OCI-LY1 (cell line): ENCODE measurements around the gene SCLY.
"Not testable (repeated sequence)": the region's sequence is repeated elsewhere in the genome, so short reads cannot be mapped to it uniquely, and the experiment has no call there.

Experiments
- H2AFZ ChIP-seq: fragments of 200-600 bp; sonication (generic), shearing (Covaris generic); 2 replicates; pipeline ENCODE4 v1.6.0; 2014; ENCODE audit warnings: antibody characterized with exemption, mild to moderate bottlenecking, low read length
- H3F3A ChIP-seq: fragments of 200-600 bp; sonication (generic), shearing (Covaris generic); 2 replicates; pipeline ENCODE4 v1.6.0; 2014; ENCODE audit warnings: mild to moderate bottlenecking, antibody characterized with exemption, low read length, moderate library complexity; ENCODE audit not compliant: insufficient read depth
- H3K27ac ChIP-seq: fragments of 200-600 bp; sonication (generic); 2 replicates; pipeline ENCODE4 v1.5.1; 2014; ENCODE audit warnings: low read length, mixed run types, mild to moderate bottlenecking, low read depth; ENCODE audit not compliant: poor library complexity, severe bottlenecking
- H3K27me3 ChIP-seq: fragments of 200-600 bp; sonication (generic); 2 replicates; pipeline ENCODE4 v1.6.0; 2014; ENCODE audit warnings: antibody characterized with exemption, mild to moderate bottlenecking, low read length, moderate library complexity; ENCODE audit not compliant: insufficient read depth
- H3K36me3 ChIP-seq: fragments of 200-600 bp; sonication (generic); 2 replicates; pipeline ENCODE4 v1.6.1; 2014; ENCODE audit warnings: mild to moderate bottlenecking, antibody characterized with exemption, low read length, moderate library complexity, mixed read lengths; ENCODE audit not compliant: insufficient read depth
- H3K4me1 ChIP-seq: fragments of 200-600 bp; sonication (generic); 2 replicates; pipeline ENCODE4 v1.5.1; 2014; ENCODE audit warnings: mild to moderate bottlenecking, low read length, moderate library complexity; ENCODE audit not compliant: insufficient read depth, severe bottlenecking
- H3K4me2 ChIP-seq: fragments of 200-600 bp; sonication (generic), shearing (Covaris generic); 2 replicates; pipeline ENCODE4 v1.6.1; 2014; ENCODE audit warnings: low read length
- H3K4me3 ChIP-seq: fragments of 200-600 bp; sonication (generic); 2 replicates; pipeline ENCODE4 v1.5.1; 2014; ENCODE audit warnings: low read length, low read depth, mild to moderate bottlenecking, mixed read lengths; ENCODE audit not compliant: poor library complexity, severe bottlenecking
- H3K79me2 ChIP-seq: fragments of 200-600 bp; shearing (Covaris generic); 2 replicates; pipeline ENCODE4 v1.6.1; 2016; ENCODE audit warnings: mixed run types, low read length, mixed read lengths; ENCODE audit not compliant: insufficient read depth
- H3K9ac ChIP-seq: fragments of 200-600 bp; sonication (generic), shearing (Covaris generic); 2 replicates; pipeline ENCODE4 v1.6.1; 2014; ENCODE audit warnings: mild to moderate bottlenecking, low read length, mixed read lengths
- H3K9me2 ChIP-seq: fragments of 200-600 bp; sonication (generic), shearing (Covaris generic); 2 replicates; pipeline ENCODE4 v1.6.1; 2014; ENCODE audit warnings: low read depth, mild to moderate bottlenecking, low read length, mixed read lengths
- H3K9me3 ChIP-seq: fragments of 200-600 bp; shearing (Covaris generic); 2 replicates; pipeline ENCODE4 v1.6.1; 2014; ENCODE audit warnings: low read length, mixed read lengths
- H4K20me1 ChIP-seq: fragments of 200-600 bp; sonication (generic), shearing (Covaris generic); 2 replicates; pipeline ENCODE4 v1.6.0; 2016; ENCODE audit warnings: mild to moderate bottlenecking, low read length; ENCODE audit not compliant: insufficient read depth
- CTCF ChIP-seq: fragments of 200-600 bp; sonication (generic), shearing (Covaris generic); IDR thresholded peaks from 2 replicates; pipeline ENCODE4 v1.5.1; 2017; ENCODE audit warnings: mild to moderate bottlenecking, antibody characterized with exemption, low read length, moderate library complexity, mixed read lengths
- EZH2 ChIP-seq: fragments of 200-600 bp; sonication (generic), shearing (Covaris generic); IDR thresholded peaks from 2 replicates; pipeline ENCODE4 v1.8.0; 2017; ENCODE audit warnings: borderline replicate concordance, mixed run types, mild to moderate bottlenecking, antibody characterized with exemption, low read length, moderate library complexity, mixed read lengths

SCLY gene

GRCh38 chr2:238114851-238115660, 54.3 kb downstream of the SCLY start:
- no peak overlapping the region for H3K4me3 ChIP-seq
- no peak overlapping the region for H2AFZ ChIP-seq
- no peaks in the 10 kb centered on the region for H3K9me2 ChIP-seq
- no peak overlapping the region for H3K9ac ChIP-seq
- H3K79me2 ChIP-seq, result no peaks in the 10 kb centered on the region
- peaks cover 11% of the 10 kb centered on the region; the same call in 1 of the 2 replicates for H3K9me3 ChIP-seq
- no peaks in the 10 kb centered on the region for H4K20me1 ChIP-seq
- no peaks in the 10 kb centered on the region; the same call in 1 of the 2 replicates for H3K36me3 ChIP-seq
- H3F3A ChIP-seq, result no peaks in the 10 kb centered on the region
- H3K4me1 ChIP-seq, result no peaks in the 10 kb centered on the region
- peaks cover 11% of the 10 kb centered on the region for H3K27me3 ChIP-seq
- H3K27ac ChIP-seq, result no peak overlapping the region
- no peak overlapping the region for H3K4me2 ChIP-seq
- TF ChIP-seq EZH2 (no peak), CTCF (no peak)

GRCh38 chr2:238115709-238116108, 54.9 kb downstream of the SCLY start:
- H3K27ac ChIP-seq, H3K36me3 ChIP-seq: not testable (repeated sequence)
- H3K9me3 ChIP-seq, result peaks cover 11% of the 10 kb centered on the region; the same call in 1 of the 2 replicates

GRCh38 chr2:238116298-238117198, 55.7 kb downstream of the SCLY start:
- Histone ChIP-seq H3K27me3 (peaks cover 11% of the 10 kb centered on the region), H3K79me2 (no peaks in the 10 kb centered on the region), H3K36me3 (no peaks in the 10 kb centered on the region; the same call in 1 of the 2 replicates), H3K9ac (no peak overlapping the region), H3K4me2 (no peak overlapping the region), H3K9me2 (no peaks in the 10 kb centered on the region), H2AFZ (no peak overlapping the region), H4K20me1 (no peaks in the 10 kb centered on the region), H3K27ac (no peak overlapping the region), H3K4me1 (no peaks in the 10 kb centered on the region), H3K4me3 (no peak overlapping the region), H3K9me3 (peaks cover 8% of the 10 kb centered on the region; the same call in 1 of the 2 replicates), H3F3A (no peaks in the 10 kb centered on the region)
- TF ChIP-seq EZH2 (no peak), CTCF (no peak)

More at GRCh38 chr2:238115709-238116108, 54.9 kb downstream of the SCLY start:
- H4K20me1 ChIP-seq, H3K4me3 ChIP-seq, H3F3A ChIP-seq, H3K79me2 ChIP-seq, H3K4me2 ChIP-seq, H3K4me1 ChIP-seq, H3K9me2 ChIP-seq, H3K9ac ChIP-seq, H2AFZ ChIP-seq: not testable (repeated sequence)
- peaks cover 11% of the 10 kb centered on the region for H3K27me3 ChIP-seq
